Upper lobe of left lung (tissue), 4 donors: Measurements from ENCODE around the gene FCHO2.

ENCODE experiments used
- POLR2A ChIP-seq, 4 donors: fragments of 450-650 bp; IDR thresholded peaks; one replicate each; pipeline ENCODE4 v1.5.1; 2016 to 2017; ENCODE audit warnings: antibody characterized with exemption in 4 of 4, mild to moderate bottlenecking in 2 of 4
- TF ChIP-seq, protein P1 (sequence below), 6 experiments: fragments of 450-650 bp in 4 of 6; fragments of 200-600 bp in 2 of 6; sonication (generic) in 2 of 6; IDR thresholded peaks; one replicate each; pipeline ENCODE4 v1.5.1; 2016 to 2019; ENCODE audit warnings: antibody characterized with exemption in 6 of 6

DNA sequence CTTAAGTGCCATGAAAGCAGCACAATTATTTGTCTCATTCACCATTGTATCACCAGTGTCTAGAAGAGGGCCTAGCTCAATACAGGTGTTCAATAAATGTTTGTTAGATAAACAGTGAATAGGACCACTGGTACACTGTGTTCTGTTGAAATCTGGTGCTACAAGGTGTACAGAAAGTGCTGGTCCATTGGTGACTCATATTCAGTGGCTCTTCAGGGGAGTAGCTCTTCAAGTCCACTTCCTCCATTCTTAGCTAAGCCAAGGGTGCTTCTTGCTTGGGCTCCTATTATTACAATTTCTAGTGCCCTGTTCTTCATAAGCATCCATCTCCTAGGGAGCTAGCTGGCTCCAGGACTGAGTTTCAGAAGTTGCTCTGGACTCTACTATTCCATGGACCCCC, 6.4 kb upstream of the FCHO2 start:
- peak in 1 of 4 donors; percentile 27 for TF ChIP-seq POLR2A (IDR thresholded peaks at IDR 0.05)
- TF ChIP-seq, protein P1, sequence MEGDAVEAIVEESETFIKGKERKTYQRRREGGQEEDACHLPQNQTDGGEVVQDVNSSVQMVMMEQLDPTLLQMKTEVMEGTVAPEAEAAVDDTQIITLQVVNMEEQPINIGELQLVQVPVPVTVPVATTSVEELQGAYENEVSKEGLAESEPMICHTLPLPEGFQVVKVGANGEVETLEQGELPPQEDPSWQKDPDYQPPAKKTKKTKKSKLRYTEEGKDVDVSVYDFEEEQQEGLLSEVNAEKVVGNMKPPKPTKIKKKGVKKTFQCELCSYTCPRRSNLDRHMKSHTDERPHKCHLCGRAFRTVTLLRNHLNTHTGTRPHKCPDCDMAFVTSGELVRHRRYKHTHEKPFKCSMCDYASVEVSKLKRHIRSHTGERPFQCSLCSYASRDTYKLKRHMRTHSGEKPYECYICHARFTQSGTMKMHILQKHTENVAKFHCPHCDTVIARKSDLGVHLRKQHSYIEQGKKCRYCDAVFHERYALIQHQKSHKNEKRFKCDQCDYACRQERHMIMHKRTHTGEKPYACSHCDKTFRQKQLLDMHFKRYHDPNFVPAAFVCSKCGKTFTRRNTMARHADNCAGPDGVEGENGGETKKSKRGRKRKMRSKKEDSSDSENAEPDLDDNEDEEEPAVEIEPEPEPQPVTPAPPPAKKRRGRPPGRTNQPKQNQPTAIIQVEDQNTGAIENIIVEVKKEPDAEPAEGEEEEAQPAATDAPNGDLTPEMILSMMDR (IDR thresholded peaks at IDR 0.05), result no peak
